Measurements from ENCODE around the gene SLAMF1.

Gene SLAMF1

GRCh38 chr1:160640359-160641123 lies 6.3 kb downstream of the SLAMF1 start:
- no peak for DNase-seq (ENCODE audit: low read depth in 3 of 3)

- no peak for DNase-seq (ENCODE audit: low read depth in 3 of 3)
These were observed 7.2 kb downstream of the SLAMF1 start for GRCh38 chr1:160639652-160640051.

GRCh38 chr1:160638926-160639325 lies 7.9 kb downstream of the SLAMF1 start:
- no peak for DNase-seq (ENCODE audit: low read depth in 3 of 3)

DNA sequence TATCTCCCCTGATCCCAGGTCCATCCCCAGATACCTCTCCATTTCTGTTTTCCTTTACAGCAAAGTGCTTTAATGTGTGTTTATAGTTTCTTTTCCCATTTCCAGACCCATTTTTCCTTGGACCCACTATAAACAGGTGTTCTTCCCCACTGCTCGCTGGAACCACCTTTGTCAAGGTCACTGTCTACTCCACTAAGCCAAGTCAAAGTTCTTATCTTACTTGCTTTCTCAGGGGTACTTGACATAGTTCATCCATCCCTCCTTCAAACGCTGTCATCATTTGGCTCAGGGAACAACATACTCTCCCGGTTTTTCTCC lies 8.3 kb downstream of the SLAMF1 start:
- no peak for DNase-seq (ENCODE audit: low read depth in 3 of 3)

DNA sequence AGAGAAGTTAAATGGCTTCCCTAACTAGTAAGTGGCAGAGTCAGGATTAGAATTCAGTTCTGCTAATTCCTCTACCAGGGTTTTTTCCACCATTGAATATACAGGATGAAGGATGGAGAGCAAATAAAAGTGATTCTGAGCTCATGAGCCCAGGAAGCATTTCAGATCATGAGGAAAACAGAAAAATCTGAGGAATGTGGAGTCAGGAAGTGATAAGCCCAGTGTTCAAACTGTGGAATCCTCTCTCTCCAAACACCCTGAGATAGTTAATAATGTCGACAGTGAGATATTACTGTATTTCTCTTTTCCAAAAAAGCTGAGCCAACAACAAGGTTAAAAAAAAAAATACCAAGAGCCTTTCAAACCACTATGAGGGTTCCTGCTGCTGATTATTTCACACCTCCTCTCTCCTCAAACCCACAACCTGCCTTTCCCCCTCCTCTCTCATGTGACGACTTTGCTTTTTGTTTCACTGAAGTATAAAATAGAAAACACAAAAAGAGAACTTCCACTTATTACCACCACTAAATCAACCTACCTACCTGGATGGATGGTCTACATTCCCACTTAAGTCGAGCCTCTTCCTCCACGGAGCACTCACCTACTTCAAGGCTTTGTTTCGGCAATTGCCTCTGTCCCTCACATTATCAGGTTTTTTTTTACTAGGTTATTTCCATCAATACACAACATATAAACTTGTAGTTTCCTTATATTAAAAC lies 8.9 kb downstream of the SLAMF1 start:
- no peak for DNase-seq (ENCODE audit: low read depth in 3 of 3)

GRCh38 chr1:160637065-160637464 lies 9.8 kb downstream of the SLAMF1 start:
- DNase-seq (ENCODE audit: low read depth in 3 of 3): no peak

GRCh38 chr1:160636547-160636946 lies 10.3 kb downstream of the SLAMF1 start:
- no peak for DNase-seq (ENCODE audit: low read depth in 3 of 3)

GRCh38 chr1:160636076-160636475 lies 10.8 kb downstream of the SLAMF1 start:
- no peak for DNase-seq (ENCODE audit: low read depth in 3 of 3)

- DNase-seq (ENCODE audit: low read depth in 3 of 3): no peak
These were observed 12.0 kb downstream of the SLAMF1 start for GRCh38 chr1:160634543-160635491.

DNA sequence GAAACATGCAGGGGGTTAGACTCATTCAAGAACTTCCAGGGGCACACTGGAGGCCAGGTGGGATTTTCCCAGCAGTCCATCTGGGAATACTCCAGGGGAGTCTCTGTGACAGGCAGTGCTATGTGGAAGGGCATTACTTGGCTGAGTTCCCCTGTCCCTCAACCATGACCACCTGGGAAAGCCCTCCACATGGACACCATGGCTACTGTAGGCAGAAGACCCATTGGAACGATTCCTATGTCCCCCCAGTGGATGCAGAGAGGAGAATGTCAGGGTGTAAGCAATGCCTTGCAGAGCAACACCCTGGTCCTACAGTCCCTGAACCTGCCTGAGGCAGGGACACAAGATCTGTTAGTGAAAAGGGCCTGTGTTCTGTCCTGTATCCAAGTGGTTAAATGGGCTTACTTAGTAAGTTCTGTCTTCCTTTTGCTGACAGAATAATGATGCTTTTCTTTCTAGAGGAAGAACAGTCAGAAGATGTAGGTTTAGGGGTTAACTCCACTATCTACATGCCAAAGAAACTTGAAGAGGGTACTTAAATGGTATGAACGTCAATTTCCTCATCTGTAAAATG lies 13.4 kb downstream of the SLAMF1 start:
- DNase-seq (ENCODE audit: low read depth in 3 of 3): no peak

DNA sequence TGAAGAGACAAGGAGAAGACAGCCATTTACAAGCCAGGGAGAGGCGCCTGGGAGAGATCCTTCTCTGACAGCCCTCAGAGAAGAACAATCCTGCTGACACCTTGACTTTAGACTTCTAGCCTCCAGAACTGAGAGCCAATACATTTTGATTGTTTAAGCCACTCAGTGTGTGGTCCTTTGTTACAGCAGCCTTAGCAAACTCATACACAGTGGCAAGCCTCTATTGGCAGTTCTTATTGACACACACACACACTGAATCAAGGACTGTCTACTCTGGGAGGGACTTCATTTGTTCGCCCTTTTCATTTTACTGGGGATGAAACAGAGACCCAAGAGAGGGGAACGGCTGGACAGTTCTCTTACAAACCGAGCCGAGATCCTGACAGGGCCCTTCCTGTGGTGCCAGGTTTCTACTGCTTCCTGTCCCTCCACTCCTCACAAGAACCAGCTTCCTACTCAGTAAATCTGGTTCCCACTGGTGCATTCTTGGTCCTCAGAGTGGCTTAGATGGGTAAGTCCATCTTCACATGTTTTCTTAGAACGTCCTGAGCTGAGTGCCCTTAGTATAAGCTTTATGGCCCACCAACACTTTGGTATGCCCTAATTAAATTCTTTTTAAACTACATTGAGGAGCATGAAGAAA lies 14.7 kb downstream of the SLAMF1 start:
- DNase-seq (ENCODE audit: low read depth in 3 of 3): no peak

- DNase-seq (ENCODE audit: low read depth in 3 of 3): no peak
These were observed 16.1 kb downstream of the SLAMF1 start for GRCh38 chr1:160630523-160631451.

GRCh38 chr1:160629286-160630210 lies 17.3 kb downstream of the SLAMF1 start:
- peak in 1 of 3 experiments; percentile 56 for DNase-seq (ENCODE audit: low read depth in 3 of 3)

DNA sequence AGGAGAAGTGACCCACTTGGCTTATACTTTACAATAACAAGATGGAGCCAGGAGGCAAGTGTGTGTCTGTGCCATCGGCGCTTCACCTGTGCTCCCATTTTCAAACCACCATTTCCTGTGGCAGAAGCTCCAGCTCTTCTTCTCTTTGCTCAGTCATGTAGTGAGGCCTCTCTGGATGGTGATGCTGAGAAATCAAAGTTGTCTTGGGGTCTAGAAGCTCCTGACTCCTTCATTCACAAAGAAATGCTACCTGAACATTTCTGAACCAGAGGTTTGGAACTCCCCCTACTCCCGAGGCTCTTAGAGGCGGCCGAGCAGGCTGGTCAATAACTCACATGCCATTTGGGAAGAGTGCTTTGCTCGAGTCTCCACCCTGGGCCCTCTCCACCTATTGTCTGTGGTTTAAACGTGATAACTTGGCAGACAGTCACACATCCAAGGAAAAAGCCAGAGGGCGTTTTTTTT lies 18.0 kb downstream of the SLAMF1 start:
- no peak for DNase-seq (ENCODE audit: low read depth in 3 of 3)

- DNase-seq (ENCODE audit: low read depth in 3 of 3): peak in 1 of 3 experiments; percentile 77
These were observed 19.1 kb downstream of the SLAMF1 start for GRCh38 chr1:160627677-160628289.

DNA sequence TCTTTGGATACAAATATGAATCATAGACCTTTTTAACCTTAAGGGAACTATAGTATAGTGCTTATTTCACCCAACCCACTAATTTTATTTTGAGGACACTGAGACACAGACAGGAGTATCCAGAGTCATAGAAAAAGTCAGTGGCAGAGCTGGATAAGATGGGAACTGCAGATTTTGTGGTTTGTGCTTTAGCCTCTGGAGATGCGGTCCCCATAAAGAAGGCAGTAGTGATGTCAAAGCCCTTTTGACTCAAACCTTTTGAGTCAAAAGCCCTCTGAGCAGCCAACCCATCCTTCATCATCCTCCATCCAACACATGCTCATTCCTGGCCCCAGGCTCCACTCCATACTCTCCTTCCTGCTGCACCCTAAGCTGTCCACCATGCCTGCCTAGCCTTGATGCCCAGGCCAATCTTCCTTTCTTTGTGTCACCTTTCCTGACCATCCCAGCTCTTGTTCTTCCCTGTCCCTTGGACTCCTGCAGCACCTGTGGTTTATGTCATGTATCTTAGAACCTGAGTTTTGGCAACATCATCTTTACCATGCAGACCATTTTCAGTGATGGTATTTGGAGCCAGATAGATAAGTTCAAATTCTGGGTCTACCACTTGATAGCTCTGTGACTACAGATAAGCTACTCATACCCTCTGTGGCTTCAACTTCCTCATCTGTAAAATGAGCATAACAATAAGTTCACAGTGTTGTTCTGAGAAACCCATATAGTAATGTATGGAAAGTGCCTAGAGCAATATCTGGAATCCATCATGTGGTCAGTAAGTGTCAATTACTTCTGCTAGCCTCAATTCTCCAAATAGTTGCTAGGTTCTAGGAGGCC lies 20.1 kb downstream of the SLAMF1 start:
- no peak for DNase-seq (ENCODE audit: low read depth in 3 of 3)

DNA sequence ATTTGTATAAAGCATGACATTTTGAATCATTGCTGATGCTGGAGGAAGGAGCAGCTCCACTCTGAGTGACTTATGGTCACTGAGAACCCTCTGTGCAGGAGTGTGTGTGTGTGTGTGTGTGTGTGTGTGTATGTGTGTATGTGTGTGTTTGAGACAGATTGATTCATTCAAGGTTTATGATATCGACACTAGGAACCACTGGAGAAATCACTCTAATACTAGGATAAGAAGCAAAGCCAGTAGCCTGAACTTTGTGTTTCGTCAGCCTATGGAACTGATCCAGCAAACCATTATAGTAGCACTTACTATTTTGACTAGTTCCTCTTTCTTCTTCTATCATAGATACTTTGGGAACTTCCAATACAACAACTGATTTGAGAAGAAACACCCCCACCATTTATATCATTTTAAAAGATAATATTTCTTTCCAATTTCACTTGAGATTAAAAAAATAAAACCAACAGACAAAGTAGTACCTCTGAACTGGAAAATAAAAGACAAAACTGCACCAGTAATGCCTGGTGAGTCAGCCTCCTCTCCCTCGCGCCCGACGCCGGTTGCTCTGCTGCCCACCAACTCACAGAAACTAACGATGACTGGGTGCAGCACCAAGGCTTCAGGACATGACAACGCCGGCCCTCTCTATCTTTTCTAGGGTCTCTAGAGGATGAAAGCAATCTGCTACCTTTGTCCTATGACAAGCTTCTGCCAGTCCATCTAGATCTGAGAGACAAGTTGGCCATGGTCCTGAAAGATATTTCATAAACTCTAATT lies 20.9 kb downstream of the SLAMF1 start:
- DNase-seq (ENCODE audit: low read depth in 3 of 3): peak in 1 of 3 experiments; percentile 72

Data from stimulated activated CD4-positive, alpha-beta T cell treated with anti-CD3 and anti-CD28 coated beads, TNF-alpha, amount 100 ng/mL, for 24 hours (primary cell).